Glutamatergic neuron (in vitro differentiated cells): ENCODE data around the gene DLG1. TPM values are rescaled to one million over a fixed set of nuclear protein-coding genes. Genes with fewer than 3 reads are reported as not detected.

Experiments used
- DNase-seq: peaks from one replicate; pipeline ENCODE4 v3.0.0; 2022
- H3K27ac Mint-ChIP-seq: one replicate; pipeline ENCODE4 v1.8.0; 2020; ENCODE audit warnings: mild to moderate bottlenecking, mixed read lengths, inconsistent platforms; ENCODE audit not compliant: unreplicated experiment
- H3K27me3 Mint-ChIP-seq: one replicate; pipeline ENCODE4 v1.8.0; 2020; ENCODE audit warnings: mild to moderate bottlenecking, moderate library complexity, mixed read lengths, inconsistent platforms; ENCODE audit not compliant: unreplicated experiment
- H3K36me3 Mint-ChIP-seq: one replicate; pipeline ENCODE4 v1.8.0; 2020; ENCODE audit warnings: mild to moderate bottlenecking, mixed read lengths, inconsistent platforms; ENCODE audit not compliant: unreplicated experiment
- H3K4me1 Mint-ChIP-seq: one replicate; pipeline ENCODE4 v1.8.0; 2020; ENCODE audit warnings: mild to moderate bottlenecking, low read depth, mixed read lengths, inconsistent platforms; ENCODE audit not compliant: unreplicated experiment
- H3K4me3 Mint-ChIP-seq: one replicate; pipeline ENCODE4 v1.8.0; 2020; ENCODE audit warnings: mild to moderate bottlenecking, mixed read lengths, inconsistent platforms; ENCODE audit not compliant: unreplicated experiment
- H3K9me3 Mint-ChIP-seq: one replicate; pipeline ENCODE4 v1.8.0; 2020; ENCODE audit warnings: mild to moderate bottlenecking, moderate library complexity, mixed read lengths, inconsistent platforms; ENCODE audit not compliant: unreplicated experiment
- microRNA-seq: library from miRNA; unstranded; fragments of <30 nt; microRNA quantifications from one replicate; pipeline ENCODE4, GENCODE V29; 2020; ENCODE audit not compliant: unreplicated experiment
- total RNA-seq: library from RNA; stranded (reverse); fragmentation: NEBNext Ultra II Directional; extraction: Animal tissue kit (Norgen Biotek cat#: 25700); gene quantifications from one replicate; pipeline ENCODE4 v1.2.1, GENCODE V29; 2021; ENCODE audit not compliant: unreplicated experiment
- TF ChIP-seq, protein P1 (sequence below): fragments of 200-600 bp; sonication (generic); IDR thresholded peaks from one replicate; pipeline ENCODE4 v1.5.0; 2021; ENCODE audit not compliant: partially characterized antibody, unreplicated experiment

The DLG1 gene
- total RNA-seq, 1 donor from 2014 or later, result 66.0 TPM

GRCh38 chr3:196996454-196997265, 301.8 kb downstream of the DLG1 start:
- no peaks in the 10 kb centered on the region for H3K36me3 Mint-ChIP-seq
- H3K4me1 Mint-ChIP-seq, result peaks cover 12% of the 10 kb centered on the region
- H3K9me3 Mint-ChIP-seq, result no peaks in the 10 kb centered on the region
- peaks cover 7% of the 10 kb centered on the region for H3K27me3 Mint-ChIP-seq
- no peak overlapping the region for H3K27ac Mint-ChIP-seq
- no peak overlapping the region for H3K4me3 Mint-ChIP-seq
- TF ChIP-seq, protein P1, sequence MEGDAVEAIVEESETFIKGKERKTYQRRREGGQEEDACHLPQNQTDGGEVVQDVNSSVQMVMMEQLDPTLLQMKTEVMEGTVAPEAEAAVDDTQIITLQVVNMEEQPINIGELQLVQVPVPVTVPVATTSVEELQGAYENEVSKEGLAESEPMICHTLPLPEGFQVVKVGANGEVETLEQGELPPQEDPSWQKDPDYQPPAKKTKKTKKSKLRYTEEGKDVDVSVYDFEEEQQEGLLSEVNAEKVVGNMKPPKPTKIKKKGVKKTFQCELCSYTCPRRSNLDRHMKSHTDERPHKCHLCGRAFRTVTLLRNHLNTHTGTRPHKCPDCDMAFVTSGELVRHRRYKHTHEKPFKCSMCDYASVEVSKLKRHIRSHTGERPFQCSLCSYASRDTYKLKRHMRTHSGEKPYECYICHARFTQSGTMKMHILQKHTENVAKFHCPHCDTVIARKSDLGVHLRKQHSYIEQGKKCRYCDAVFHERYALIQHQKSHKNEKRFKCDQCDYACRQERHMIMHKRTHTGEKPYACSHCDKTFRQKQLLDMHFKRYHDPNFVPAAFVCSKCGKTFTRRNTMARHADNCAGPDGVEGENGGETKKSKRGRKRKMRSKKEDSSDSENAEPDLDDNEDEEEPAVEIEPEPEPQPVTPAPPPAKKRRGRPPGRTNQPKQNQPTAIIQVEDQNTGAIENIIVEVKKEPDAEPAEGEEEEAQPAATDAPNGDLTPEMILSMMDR, result no peak
- no peak for DNase-seq

DNA sequence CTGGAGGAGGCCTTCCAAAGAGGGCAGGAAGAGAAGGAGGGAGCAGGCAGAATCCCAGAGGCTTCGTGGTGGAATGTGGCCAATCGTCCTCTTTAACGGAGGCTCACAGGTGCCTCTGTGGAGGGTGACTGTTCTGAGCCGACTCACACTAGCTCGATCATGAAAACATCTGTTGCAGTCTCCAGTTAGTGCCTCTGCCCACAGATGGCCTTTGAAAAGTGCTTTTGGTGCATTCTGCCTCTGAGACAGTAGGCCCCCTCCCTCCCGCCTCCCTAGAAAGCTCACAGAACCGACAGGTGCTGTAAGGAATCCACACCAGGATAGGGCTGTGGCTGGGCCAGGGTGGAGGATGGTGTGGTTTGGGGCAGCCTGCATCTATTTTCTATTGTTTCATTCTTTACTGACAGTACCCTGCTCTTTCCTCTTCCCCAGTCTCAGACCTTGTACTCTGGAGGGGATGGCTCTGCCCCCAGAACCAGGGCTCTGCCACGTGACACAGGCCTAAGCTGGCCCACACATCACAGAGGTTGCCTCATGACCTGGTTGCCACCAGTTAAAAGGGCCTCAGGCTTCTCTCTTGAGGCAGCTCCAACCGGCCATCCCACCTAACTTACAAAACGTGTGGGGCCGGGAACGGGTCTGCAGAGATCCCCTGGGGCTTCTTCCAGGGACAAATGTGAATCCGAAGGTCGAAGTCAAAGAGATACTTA, 302.6 kb downstream of the DLG1 start:
- TF ChIP-seq, protein P1, result no peak
- Mint-ChIP-seq H3K4me1 (peaks cover 12% of the 10 kb centered on the region), H3K9me3 (no peaks in the 10 kb centered on the region), H3K27me3 (peaks cover 6% of the 10 kb centered on the region), H3K4me3 (no peak overlapping the region), H3K27ac (no peak overlapping the region), H3K36me3 (no peaks in the 10 kb centered on the region)
- no peak for DNase-seq

DNA sequence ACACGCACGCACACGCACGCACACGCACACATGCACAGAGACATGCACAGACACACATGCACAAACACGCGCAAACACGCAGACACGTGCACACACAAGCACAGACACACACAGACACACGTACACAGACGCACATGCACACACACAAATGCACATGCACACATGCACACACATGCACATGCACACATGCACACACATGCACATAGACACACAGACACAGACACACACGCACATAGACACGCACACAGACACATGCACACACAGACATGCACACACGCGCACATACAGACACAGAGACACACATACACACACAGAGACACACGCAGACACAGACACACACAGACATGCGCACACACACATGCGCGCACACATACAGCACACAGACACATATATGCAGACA, 303.4 kb downstream of the DLG1 start:
- Mint-ChIP-seq H3K36me3 (no peaks in the 10 kb centered on the region), H3K4me3 (no peak overlapping the region), H3K4me1 (peaks cover 12% of the 10 kb centered on the region), H3K27ac (no peak overlapping the region), H3K9me3 (no peaks in the 10 kb centered on the region), H3K27me3 (peaks cover 6% of the 10 kb centered on the region)
- TF ChIP-seq, protein P1, result no peak
- DNase-seq, result no peak

GRCh38 chr3:196994056-196994455, 304.4 kb downstream of the DLG1 start:
- Mint-ChIP-seq H3K4me3 (no peak overlapping the region), H3K27ac (no peak overlapping the region), H3K9me3 (no peaks in the 10 kb centered on the region), H3K4me1 (peaks cover 12% of the 10 kb centered on the region), H3K36me3 (no peaks in the 10 kb centered on the region), H3K27me3 (peaks cover 6% of the 10 kb centered on the region)
- no peak for DNase-seq
- TF ChIP-seq, protein P1, result no peak

Small RNAs within 50 kb of the gene (microRNA-seq; reads per million reads assigned to microRNA genes)
- not detected for gene MIR4797
